GM19438 (cell line): ENCODE data around the gene HFM1.

Experiments
- ATAC-seq: cut with Tn5 transposase; IDR thresholded peaks from one replicate; pipeline ENCODE4 v1.9.1; 2021; ENCODE audit warnings: low read depth; ENCODE audit not compliant: unreplicated experiment

HFM1 gene

GRCh38 chr1:91278754-91279153, 125.9 kb downstream of the HFM1 start:
- no peak for ATAC-seq

- ATAC-seq = no peak
Measured at GRCh38 chr1:91273875-91274274, 130.8 kb downstream of the HFM1 start.

- no peak for ATAC-seq
Measured at GRCh38 chr1:91261655-91262054, 143.0 kb downstream of the HFM1 start.

- ATAC-seq = no peak
Measured at GRCh38 chr1:91245435-91245834, 159.2 kb downstream of the HFM1 start.

GRCh38 chr1:91244737-91245136, 159.9 kb downstream of the HFM1 start:
- ATAC-seq = no peak

GRCh38 chr1:91243171-91243570, 161.5 kb downstream of the HFM1 start:
- no peak for ATAC-seq

- no peak for ATAC-seq
Measured at GRCh38 chr1:91234181-91234580, 170.5 kb downstream of the HFM1 start.

GRCh38 chr1:91226741-91227140, 177.9 kb downstream of the HFM1 start:
- ATAC-seq = no peak

GRCh38 chr1:91224878-91225277, 179.8 kb downstream of the HFM1 start:
- ATAC-seq = no peak

GRCh38 chr1:91221017-91221416, 183.6 kb downstream of the HFM1 start:
- ATAC-seq = no peak

GRCh38 chr1:91217911-91218310, 186.7 kb downstream of the HFM1 start:
- no peak for ATAC-seq
